GM12892 (cell line): ENCODE results near the gene SYNDIG1.

Experiments used
- POLR2A ChIP-seq: IDR thresholded peaks from 2 replicates; pipeline ENCODE4 v1.6.1; 2011; ENCODE audit warnings: low read depth, low read length, control low read depth
- POLR2AphosphoS5 ChIP-seq: IDR thresholded peaks from 2 replicates; pipeline ENCODE4 v1.6.1; 2011; ENCODE audit warnings: low read depth, low read length, control low read depth

- no peak for TF ChIP-seq POLR2A
- TF ChIP-seq POLR2AphosphoS5 = no peak
Measured at GRCh38 chr20:24690408-24690807, 221.0 kb downstream of the SYNDIG1 start.
